ENCODE results near the gene GLTPD2.
"Not testable (repeated sequence)": the region's sequence is repeated elsewhere in the genome, so short reads cannot be mapped to it uniquely, and the experiment has no call there.

GLTPD2 gene

DNA sequence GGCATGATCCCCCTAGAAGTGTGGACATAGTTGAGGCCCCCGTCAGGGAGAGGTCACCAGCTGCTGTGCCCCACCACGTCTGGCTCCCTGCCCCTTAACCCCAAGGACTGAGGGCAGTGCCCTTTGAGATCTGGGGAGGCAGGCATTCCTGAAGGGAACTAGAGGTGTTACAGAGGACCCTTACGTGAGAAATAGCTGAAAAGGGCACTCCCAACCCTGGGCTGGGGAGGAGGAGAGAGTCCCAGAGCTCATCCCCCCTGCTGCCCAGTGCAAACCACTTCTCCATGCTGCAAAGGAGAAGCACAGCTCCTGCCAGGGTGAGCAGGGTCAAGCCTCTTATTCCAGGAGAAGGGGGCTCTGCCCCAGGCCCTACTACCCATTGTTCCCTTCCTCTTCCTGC lies 34.1 kb downstream of the GLTPD2 start:
- TF ChIP-seq EZH2phosphoT487 (IDR thresholded peaks at IDR 0.05; ENCODE audit: low read depth) = no peak
- TF ChIP-seq CTCF (IDR thresholded peaks at IDR 0.05; ENCODE audit: low read depth, low read length) = no peak
- H3K4me2 ChIP-seq (ENCODE audit: low read length) = no peak overlapping the region
- no peak overlapping the region for H3K27ac ChIP-seq (ENCODE audit: low read length)
- no peaks in the 10 kb centered on the region for H3K4me1 ChIP-seq (ENCODE audit: low read length)
- no peak overlapping the region for H3K4me3 ChIP-seq (ENCODE audit: low read length)
- H3K36me3 ChIP-seq (replicated peaks; ENCODE audit: low read depth, low read length) = no peaks in the 10 kb centered on the region
- H3K9me3 ChIP-seq (ENCODE audit: insufficient read depth, low read length) = no peaks in the 10 kb centered on the region
- H2AFZ ChIP-seq (ENCODE audit: low read depth, low read length) = no peak overlapping the region
- H4K20me1 ChIP-seq (ENCODE audit: insufficient read depth, low read length) = no peaks in the 10 kb centered on the region
- H3K9ac ChIP-seq (ENCODE audit: low read length) = no peak overlapping the region
- H3K27me3 ChIP-seq (ENCODE audit: low read depth, low read length) = no peaks in the 10 kb centered on the region
- no peaks in the 10 kb centered on the region for H3K79me2 ChIP-seq (ENCODE audit: low read length)

- Histone ChIP-seq H3K27ac (ENCODE audit: low read length) (no peak overlapping the region), H3K36me3 (replicated peaks; ENCODE audit: low read depth, low read length) (no peaks in the 10 kb centered on the region), H4K20me1 (ENCODE audit: insufficient read depth, low read length) (no peaks in the 10 kb centered on the region), H3K4me3 (ENCODE audit: low read length) (no peak overlapping the region), H2AFZ (ENCODE audit: low read depth, low read length) (no peak overlapping the region), H3K9me3 (ENCODE audit: insufficient read depth, low read length) (no peaks in the 10 kb centered on the region), H3K9ac (ENCODE audit: low read length) (no peak overlapping the region), H3K27me3 (ENCODE audit: low read depth, low read length) (no peaks in the 10 kb centered on the region), H3K4me1 (ENCODE audit: low read length) (no peaks in the 10 kb centered on the region), H3K79me2 (ENCODE audit: low read length) (no peaks in the 10 kb centered on the region), H3K4me2 (ENCODE audit: low read length) (no peak overlapping the region)
- TF ChIP-seq CTCF (IDR thresholded peaks at IDR 0.05; ENCODE audit: low read depth, low read length) (no peak), EZH2phosphoT487 (IDR thresholded peaks at IDR 0.05; ENCODE audit: low read depth) (no peak)
Observed at GRCh38 chr17:4823373-4824089, 34.8 kb downstream of the GLTPD2 start.

DNA sequence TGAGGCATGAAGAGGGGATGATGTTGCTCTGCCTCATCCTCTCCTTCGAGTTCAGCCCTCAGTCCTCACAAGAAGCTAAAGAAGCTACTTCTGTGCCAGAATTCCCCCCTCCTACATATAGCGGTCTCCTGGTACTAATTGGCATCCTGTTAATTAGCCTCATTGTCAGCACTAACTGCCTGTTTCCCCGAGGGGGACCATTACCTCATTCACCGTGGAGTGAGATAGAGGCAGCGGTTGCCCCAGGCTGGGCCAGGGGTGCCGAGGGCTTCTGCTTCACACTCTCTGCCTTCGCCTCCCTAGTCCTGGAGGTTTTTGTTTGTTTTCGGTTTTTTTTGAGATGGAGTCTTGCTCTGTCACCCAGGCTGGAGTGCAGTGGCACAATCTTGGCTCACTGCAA lies 38.6 kb downstream of the GLTPD2 start:
- Histone ChIP-seq H4K20me1 (ENCODE audit: insufficient read depth, low read length) (no peaks in the 10 kb centered on the region), H3K27ac (ENCODE audit: low read length) (no peak overlapping the region), H3K4me1 (ENCODE audit: low read length) (no peaks in the 10 kb centered on the region), H2AFZ (ENCODE audit: low read depth, low read length) (no peak overlapping the region), H3K4me3 (ENCODE audit: low read length) (no peak overlapping the region), H3K36me3 (replicated peaks; ENCODE audit: low read depth, low read length) (no peaks in the 10 kb centered on the region), H3K27me3 (ENCODE audit: low read depth, low read length) (no peaks in the 10 kb centered on the region), H3K9me3 (ENCODE audit: insufficient read depth, low read length) (no peaks in the 10 kb centered on the region), H3K4me2 (ENCODE audit: low read length) (no peak overlapping the region), H3K79me2 (ENCODE audit: low read length) (no peaks in the 10 kb centered on the region), H3K9ac (ENCODE audit: low read length) (no peak overlapping the region)
- TF ChIP-seq CTCF (IDR thresholded peaks at IDR 0.05; ENCODE audit: low read depth, low read length) (no peak), EZH2phosphoT487 (IDR thresholded peaks at IDR 0.05; ENCODE audit: low read depth) (no peak)

- Histone ChIP-seq H3K4me1 (ENCODE audit: low read length) (peaks cover 11% of the 10 kb centered on the region), H4K20me1 (ENCODE audit: insufficient read depth, low read length) (peaks cover 12% of the 10 kb centered on the region), H3K4me2 (ENCODE audit: low read length) (peak overlapping the region; percentile 66), H3K9ac (ENCODE audit: low read length) (peak overlapping the region; percentile 81), H3K27ac (ENCODE audit: low read length) (0 out of 2 replicates have a peak overlapping the region, but pooled peaks have one; percentile 27), H3K79me2 (ENCODE audit: low read length) (peaks cover 36% of the 10 kb centered on the region), H3K4me3 (ENCODE audit: low read length) (peak overlapping the region; percentile 100)
- H2AFZ ChIP-seq (ENCODE audit: low read depth, low read length); H3K36me3 ChIP-seq (replicated peaks; ENCODE audit: low read depth, low read length); H3K9me3 ChIP-seq (ENCODE audit: insufficient read depth, low read length); H3K27me3 ChIP-seq (ENCODE audit: low read depth, low read length): not testable (repeated sequence)
Observed at GRCh38 chr17:4832829-4833177, 44.0 kb downstream of the GLTPD2 start.

All from OCI-LY3 (cell line).